Renal cortex interstitium (tissue), 11 donors: ENCODE results near the gene ACOT8. TPM values are rescaled to one million over a fixed set of nuclear protein-coding genes. Genes with fewer than 3 reads are reported as not detected.
"Not testable (repeated sequence)": the region's sequence is repeated elsewhere in the genome, so short reads cannot be mapped to it uniquely, and the experiment has no call there.

Experiments used
- DNase-seq, 11 donors: peaks; one replicate each; pipeline ENCODE4 v3.0.0-alpha.2; 2013; ENCODE audit warnings: low read depth in 9 of 11, low spot score in 4 of 11; ENCODE audit errors: extremely low read depth in 1 of 11
- polyA plus RNA-seq, 3 donors: library from polyadenylated mRNA; unstranded; fragments of 120-200 nt; gene quantifications; one replicate each; pipeline ENCODE4 v1.2.1, GENCODE V29; 2013; ENCODE audit not compliant: insufficient read length in 3 of 3

ACOT8 gene
- polyA plus RNA-seq, 3 donors = 19.2 to 31.3 (median 25.3) TPM

- DNase-seq = no peak
Observed at GRCh38 chr20:45892049-45892825, 35.0 kb upstream of the ACOT8 start.

- peak; percentile 77 to 90 (median 87) for DNase-seq
Observed at GRCh38 chr20:45890985-45891983, 34.1 kb upstream of the ACOT8 start, which contains the start of the genes CTSA and NEURL2. CTSA (plus strand) TSS chr20:45891335; CDS start chr20:45891569, 234 bp downstream. NEURL2 (minus strand) TSS chr20:45891208; CDS start chr20:45890991, 217 bp downstream.

GRCh38 chr20:45890077-45890984, 33.1 kb upstream of the ACOT8 start:
- DNase-seq = peak in 10 of 11 donors; percentile 62 to 88 (median 79)

GRCh38 chr20:45888681-45889080, 31.5 kb upstream of the ACOT8 start:
- DNase-seq = no peak

- no peak for DNase-seq
Observed at GRCh38 chr20:45887346-45887715, 30.1 kb upstream of the ACOT8 start, which contains the start of gene SPATA25. SPATA25 (minus strand) TSS chr20:45887622; CDS start chr20:45887590, 32 bp downstream.

GRCh38 chr20:45886590-45887345, 29.6 kb upstream of the ACOT8 start:
- no peak for DNase-seq

GRCh38 chr20:45883100-45883469, 25.9 kb upstream of the ACOT8 start:
- DNase-seq = no peak

GRCh38 chr20:45882469-45883099, 25.4 kb upstream of the ACOT8 start:
- DNase-seq = no peak

GRCh38 chr20:45880988-45881788, 24.0 kb upstream of the ACOT8 start, which contains the start of gene ZSWIM1:
ZSWIM1 (plus strand) TSS chr20:45881227; CDS start chr20:45882593, 1,366 bp downstream.
- peak; percentile 99 to 100 (median 99) for DNase-seq

- DNase-seq = no peak
Observed at GRCh38 chr20:45878076-45878761, 21.0 kb upstream of the ACOT8 start.

- no peak for DNase-seq
Observed at GRCh38 chr20:45874576-45874975, 17.4 kb upstream of the ACOT8 start.

- not testable (repeated sequence) for DNase-seq
Observed at GRCh38 chr20:45874104-45874481, 16.9 kb upstream of the ACOT8 start.

GRCh38 chr20:45873409-45874103, 16.4 kb upstream of the ACOT8 start:
- DNase-seq = no peak

GRCh38 chr20:45872626-45873025, 15.4 kb upstream of the ACOT8 start:
- DNase-seq = no peak

- no peak for DNase-seq
Observed at GRCh38 chr20:45867819-45868176, 10.6 kb upstream of the ACOT8 start.
